ENCODE data around the gene ZNF605. TPM values are rescaled to one million over a fixed set of nuclear protein-coding genes. Genes with fewer than 3 reads are reported as not detected.

Gene ZNF605
- total and polyA plus RNA-seq, 2 of the 4 experiments (the other 2 are of a cell fraction): 3.6 to 9.9 TPM

DNA sequence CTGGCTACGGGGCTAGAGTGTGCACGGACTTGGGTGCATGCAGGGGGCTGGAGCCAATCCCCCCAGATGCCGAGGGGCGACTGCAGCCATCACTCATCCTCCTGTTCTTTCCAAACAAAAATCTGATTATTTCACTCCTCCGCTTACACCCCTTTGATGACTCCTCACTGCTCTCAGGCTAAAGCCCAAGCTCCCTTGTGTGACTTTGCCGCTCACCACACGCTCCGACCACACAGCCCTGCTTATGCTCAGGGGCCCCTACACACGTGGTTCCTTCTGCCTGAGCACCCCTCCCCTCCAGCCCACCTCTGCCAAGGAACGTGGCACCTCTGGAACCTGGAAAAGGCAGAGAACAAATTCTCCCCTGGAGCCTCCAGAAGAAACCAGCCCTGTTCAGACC is 82.4 kb downstream of the ZNF605 start:
- Histone ChIP-seq H3K4me1 (ENCODE audit: control insufficient read depth, insufficient read depth, low read length) (no peaks in the 10 kb centered on the region), H3K18ac (ENCODE audit: low read depth, low read length) (no peak overlapping the region), H3K4me3 (ENCODE audit: insufficient read depth, low read depth, low read length) (no peak overlapping the region), H4K8ac (ENCODE audit: low read depth in 2 of 2, low read length in 2 of 2) (no peak overlapping the region), H2BK5ac (ENCODE audit: low read depth, low read length, poor library complexity, severe bottlenecking) (no peak overlapping the region), H2AK9ac (replicated peaks; ENCODE audit: low read depth, low read length, poor library complexity) (no peak overlapping the region), H2AFZ (replicated peaks; ENCODE audit: low read length, poor library complexity) (no peak overlapping the region), H3K14ac (replicated peaks; ENCODE audit: low read depth, low read length) (no peak overlapping the region), H3K79me1 (ENCODE audit: low read depth in 1 of 2, low read length in 2 of 2) (peaks cover 12 to 28% of the 10 kb centered on the region in 2 experiments), H3K27me3 (ENCODE audit: control insufficient read depth, insufficient read depth, low read length) (no peaks in the 10 kb centered on the region), H3K9ac (ENCODE audit: low read depth, low read length) (no peak overlapping the region), H2BK15ac (ENCODE audit: low read depth, low read length) (no peak overlapping the region), H4K20me1 (ENCODE audit: insufficient read depth, low read length) (no peaks in the 10 kb centered on the region; the same call in 1 of the 2 replicates), H3K23ac (ENCODE audit: low read depth, low read length) (no peak overlapping the region), H3K56ac (ENCODE audit: extremely low read depth, insufficient read depth, low read length) (no peak overlapping the region), H3K27ac (ENCODE audit: insufficient read depth, low read length) (no peak overlapping the region), H2BK20ac (ENCODE audit: low read depth, low read length) (no peak overlapping the region), H2BK120ac (ENCODE audit: low read depth, low read length) (no peak overlapping the region), H3K4me2 (ENCODE audit: low read depth, low read length) (no peak overlapping the region), H4K91ac (ENCODE audit: insufficient read depth, low read depth, low read length) (no peak overlapping the region), H4K5ac (ENCODE audit: low read depth, low read length) (no peak overlapping the region), H3K9me3 (ENCODE audit: control insufficient read depth, insufficient read depth, low read length) (no peaks in the 10 kb centered on the region), H2AK5ac (ENCODE audit: low read depth, low read length) (no peak overlapping the region), H3K36me3 (ENCODE audit: control insufficient read depth, insufficient read depth, low read length) (peaks cover 62% of the 10 kb centered on the region), H3K9me1 (ENCODE audit: insufficient read depth, low read length) (no peaks in the 10 kb centered on the region; the same call in 1 of the 2 replicates), H3K4ac (ENCODE audit: low read depth, low read length) (no peak overlapping the region)
- TF ChIP-seq RFX5 (IDR thresholded peaks at IDR 0.05; ENCODE audit: low read depth, low read length) (no peak), CEBPB (IDR thresholded peaks at IDR 0.05; ENCODE audit: low read depth, low read length) (no peak), MAZ (IDR thresholded peaks at IDR 0.05; ENCODE audit: borderline replicate concordance, low read depth, low read length) (no peak), NFE2L2 (IDR thresholded peaks at IDR 0.05; ENCODE audit: low read depth, low read length) (no peak)
- dilution Hi-C loops (cut with HindIII; ENCODE audit: low sequenced_read_pairs, unreplicated experiment): no loop called here
- ChIA-PET POLR2A (ENCODE audit: unreplicated experiment) (no interaction called here), CTCF (no interaction called here)
- no peak for ATAC-seq (ENCODE audit: low read depth)
- no peak for DNase-seq
- in situ Hi-C loops (cut with MboI; ENCODE audit: low sequenced_read_pairs): no loop called here
- WGBS, 2 experiments (ENCODE audit: extremely low coverage in 2 of 2, insufficient read length in 1 of 2): 100% methylated on average over 3 of the region's 10 CpGs; no CpG with 5 or more reads in 1 of the 2 experiments
- intact Hi-C loops (cut with micrococcal nuclease): no loop called here
- BruUV-seq (replicated peaks): no TSS peak

All from IMR-90 (cell line).